ENCODE results near the gene PTK7.
"Not testable (repeated sequence)": the region's sequence is repeated elsewhere in the genome, so short reads cannot be mapped to it uniquely, and the experiment has no call there.

The PTK7 gene

GRCh38 chr6:43127877-43128276 lies 51.8 kb downstream of the PTK7 start:
- DNase-seq (ENCODE audit: low spot score) = no peak
- in situ Hi-C loops (cut with MboI; ENCODE audit: low sequenced_read_pairs, unreplicated experiment) = no loop called here
- TF ChIP-seq CTCF (IDR thresholded peaks at IDR 0.05; ENCODE audit: borderline replicate concordance, control extremely low read depth, extremely low read depth, insufficient read depth, missing control alignments) = no peak

- no peak for DNase-seq (ENCODE audit: low spot score)
- in situ Hi-C loops (cut with MboI; ENCODE audit: low sequenced_read_pairs, unreplicated experiment) = no loop called here
- no peak for TF ChIP-seq CTCF (IDR thresholded peaks at IDR 0.05; ENCODE audit: borderline replicate concordance, control extremely low read depth, extremely low read depth, insufficient read depth, missing control alignments)
These were observed 52.8 kb downstream of the PTK7 start for GRCh38 chr6:43128926-43129325.

GRCh38 chr6:43129434-43130194 lies 53.5 kb downstream of the PTK7 start:
- in situ Hi-C loops (cut with MboI; ENCODE audit: low sequenced_read_pairs, unreplicated experiment) = no loop called here
- peak; percentile 23 for TF ChIP-seq CTCF (IDR thresholded peaks at IDR 0.05; ENCODE audit: borderline replicate concordance, control extremely low read depth, extremely low read depth, insufficient read depth, missing control alignments)
- DNase-seq (ENCODE audit: low spot score) = peak; percentile 68

DNA sequence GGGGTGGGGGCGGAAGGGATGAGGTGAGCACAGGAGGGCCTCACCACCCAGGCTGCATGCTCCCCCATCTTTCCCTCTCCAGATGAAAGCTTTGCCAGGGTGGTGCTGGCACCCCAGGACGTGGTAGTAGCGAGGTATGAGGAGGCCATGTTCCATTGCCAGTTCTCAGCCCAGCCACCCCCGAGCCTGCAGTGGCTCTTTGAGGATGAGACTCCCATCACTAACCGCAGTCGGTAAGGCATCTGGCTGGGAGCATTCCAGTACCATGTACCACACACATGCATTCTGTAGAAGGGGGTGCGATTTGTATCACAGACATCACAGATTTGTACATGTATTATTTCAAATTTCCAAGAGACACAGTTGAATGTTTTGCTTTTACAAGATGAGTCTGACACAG lies 54.3 kb downstream of the PTK7 start:
- no peak for DNase-seq (ENCODE audit: low spot score)
- in situ Hi-C loops (cut with MboI; ENCODE audit: low sequenced_read_pairs, unreplicated experiment) = no loop called here

DNA sequence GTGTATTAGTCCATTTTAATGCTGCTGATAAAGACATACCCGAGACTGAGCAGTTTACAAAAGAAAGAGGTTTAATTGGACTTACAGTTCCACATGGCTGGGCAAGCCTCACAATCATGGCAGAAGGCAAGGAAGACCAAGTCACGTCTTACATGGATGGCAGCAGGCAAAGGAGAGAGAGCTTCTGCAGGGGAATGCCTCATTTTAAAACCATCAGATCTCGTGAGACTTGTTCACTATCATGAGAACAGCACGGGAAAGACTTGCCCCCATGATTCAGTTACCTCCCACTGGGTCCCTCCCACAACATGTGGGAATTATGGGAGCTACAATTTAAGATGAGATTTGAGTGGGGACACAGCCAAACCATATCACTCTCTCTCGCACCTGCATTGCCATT lies 55.3 kb downstream of the PTK7 start:
- DNase-seq (ENCODE audit: low spot score); in situ Hi-C loops (cut with MboI; ENCODE audit: low sequenced_read_pairs, unreplicated experiment): not testable (repeated sequence)

More for the DNA sequence above, 54.3 kb downstream of the PTK7 start:
- no peak for TF ChIP-seq CTCF (IDR thresholded peaks at IDR 0.05; ENCODE audit: borderline replicate concordance, control extremely low read depth, extremely low read depth, insufficient read depth, missing control alignments)

DNA sequence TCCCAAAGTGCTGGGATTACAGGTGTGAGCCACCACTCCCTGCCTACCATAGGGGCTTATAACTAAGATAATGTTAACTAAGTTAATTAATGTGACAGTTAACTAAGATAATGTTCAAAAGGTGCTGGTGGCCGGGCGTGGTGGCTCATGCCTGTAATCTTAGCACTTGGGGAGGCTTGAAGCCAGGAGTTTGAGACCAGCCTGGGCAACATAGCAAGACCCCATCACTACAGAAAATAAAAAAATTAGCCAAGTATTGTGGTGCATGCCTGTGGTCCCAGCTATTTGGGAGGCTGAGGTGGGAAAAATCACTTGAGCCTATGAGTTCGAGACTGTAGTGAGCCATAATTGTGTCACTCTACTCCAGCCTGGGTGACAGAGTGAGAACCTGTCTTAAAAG lies 62.2 kb downstream of the PTK7 start:
- in situ Hi-C loops (cut with MboI; ENCODE audit: low sequenced_read_pairs, unreplicated experiment) = no loop called here
- TF ChIP-seq CTCF (IDR thresholded peaks at IDR 0.05; ENCODE audit: borderline replicate concordance, control extremely low read depth, extremely low read depth, insufficient read depth, missing control alignments) = no peak
- no peak for DNase-seq (ENCODE audit: low spot score)

GRCh38 chr6:43139973-43140372 lies 63.9 kb downstream of the PTK7 start:
- in situ Hi-C loops (cut with MboI; ENCODE audit: low sequenced_read_pairs, unreplicated experiment) = loop anchor here (5.0 kb wide), 1 partner anchor 233 kb away; no protein-coding TSS in a partner anchor
- DNase-seq (ENCODE audit: low spot score) = not testable (repeated sequence)
